NCI-H146 (cell line): ENCODE data around the gene CTNNA3.

Source experiments
- DNase-seq: peaks from one replicate; lab custom pipeline; 2025; lab: John Stamatoyannopoulos, UW

The CTNNA3 gene

GRCh38 chr10:66071907-66072306 lies 1624.1 kb downstream of the CTNNA3 start:
- DNase-seq = no peak

GRCh38 chr10:66058594-66058993 lies 1637.4 kb downstream of the CTNNA3 start:
- DNase-seq = no peak

- no peak for DNase-seq
Observed at GRCh38 chr10:66049335-66049734, 1646.7 kb downstream of the CTNNA3 start.

- DNase-seq = no peak
Observed at GRCh38 chr10:66045859-66046258, 1650.1 kb downstream of the CTNNA3 start.

- no peak for DNase-seq
Observed at GRCh38 chr10:66041771-66042170, 1654.2 kb downstream of the CTNNA3 start.

- DNase-seq = no peak
Observed at GRCh38 chr10:66038623-66039022, 1657.4 kb downstream of the CTNNA3 start.

GRCh38 chr10:66026321-66026720 lies 1669.7 kb downstream of the CTNNA3 start:
- DNase-seq = no peak

GRCh38 chr10:66025186-66025585 lies 1670.8 kb downstream of the CTNNA3 start:
- DNase-seq = no peak

- DNase-seq = no peak
Observed at GRCh38 chr10:66021423-66021822, 1674.6 kb downstream of the CTNNA3 start.

GRCh38 chr10:66008221-66008620 lies 1687.8 kb downstream of the CTNNA3 start:
- DNase-seq = no peak

- no peak for DNase-seq
Observed at GRCh38 chr10:66006411-66006810, 1689.6 kb downstream of the CTNNA3 start.

GRCh38 chr10:65993451-65993850 lies 1702.5 kb downstream of the CTNNA3 start:
- DNase-seq = no peak

GRCh38 chr10:65968871-65969270 lies 1727.1 kb downstream of the CTNNA3 start:
- peak; percentile 1 for DNase-seq

- DNase-seq = no peak
Observed at GRCh38 chr10:65968437-65968836, 1727.6 kb downstream of the CTNNA3 start.

- no peak for DNase-seq
Observed at GRCh38 chr10:65964205-65964604, 1731.8 kb downstream of the CTNNA3 start.

- DNase-seq = no peak
Observed at GRCh38 chr10:65952086-65952485, 1743.9 kb downstream of the CTNNA3 start.

GRCh38 chr10:65950075-65950474 lies 1745.9 kb downstream of the CTNNA3 start:
- DNase-seq = no peak

- no peak for DNase-seq
Observed at GRCh38 chr10:65949526-65949925, 1746.5 kb downstream of the CTNNA3 start.

- DNase-seq = no peak
Observed at GRCh38 chr10:65945061-65945460, 1750.9 kb downstream of the CTNNA3 start.

- peak; percentile 36 for DNase-seq
Observed at GRCh38 chr10:65943451-65943850, 1752.5 kb downstream of the CTNNA3 start.

- DNase-seq = no peak
Observed at GRCh38 chr10:65940816-65941662, 1755.0 kb downstream of the CTNNA3 start.

GRCh38 chr10:65940105-65940504 lies 1755.9 kb downstream of the CTNNA3 start:
- DNase-seq = no peak

GRCh38 chr10:65931291-65932070 lies 1764.5 kb downstream of the CTNNA3 start:
- DNase-seq = peak; percentile 8
